8988T (cell line): ENCODE results near the gene ASCC2.

ENCODE experiments used
- DNase-seq: peaks from one replicate; pipeline ENCODE4 v3.0.0; 2011

Gene ASCC2

DNA sequence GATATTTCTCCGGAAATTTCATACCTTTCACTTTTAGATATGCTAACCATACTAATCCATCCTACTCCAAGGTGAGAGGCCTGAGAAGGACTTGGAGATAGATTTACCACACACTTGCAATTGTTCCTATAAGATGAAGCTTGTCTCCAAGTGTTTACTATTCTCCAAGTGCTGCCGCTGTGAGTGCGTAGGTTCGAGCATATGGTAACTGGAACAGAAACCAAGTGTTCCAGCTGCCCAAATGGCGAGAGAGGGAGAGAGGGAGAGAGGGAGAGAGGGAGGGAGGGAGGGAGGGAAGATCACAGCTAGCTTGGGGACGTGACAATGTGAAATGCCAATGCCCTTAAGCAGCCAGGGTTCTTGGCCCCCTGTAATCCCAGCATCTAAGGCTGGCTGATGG lies 21.5 kb downstream of the ASCC2 start:
- no peak for DNase-seq

DNA sequence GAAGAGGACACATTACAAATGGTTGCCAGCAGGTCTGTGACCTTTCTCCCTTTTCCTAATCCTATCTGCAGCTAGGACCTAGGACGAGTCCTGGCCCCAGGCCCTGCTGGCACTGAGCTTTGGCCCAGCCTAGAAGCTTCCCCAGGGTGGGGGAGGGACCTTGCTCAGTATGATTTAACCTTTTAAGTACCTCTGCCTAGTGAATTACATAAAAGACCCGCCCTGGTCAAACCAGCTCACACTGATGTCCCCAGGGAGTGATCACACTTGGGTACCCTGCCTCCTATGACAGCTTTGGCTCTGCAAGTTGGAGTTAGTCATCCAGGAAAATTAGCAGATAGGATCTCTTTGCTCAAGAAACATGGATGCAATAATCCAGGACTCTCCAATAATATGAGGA lies 21.9 kb downstream of the ASCC2 start:
- no peak for DNase-seq

DNA sequence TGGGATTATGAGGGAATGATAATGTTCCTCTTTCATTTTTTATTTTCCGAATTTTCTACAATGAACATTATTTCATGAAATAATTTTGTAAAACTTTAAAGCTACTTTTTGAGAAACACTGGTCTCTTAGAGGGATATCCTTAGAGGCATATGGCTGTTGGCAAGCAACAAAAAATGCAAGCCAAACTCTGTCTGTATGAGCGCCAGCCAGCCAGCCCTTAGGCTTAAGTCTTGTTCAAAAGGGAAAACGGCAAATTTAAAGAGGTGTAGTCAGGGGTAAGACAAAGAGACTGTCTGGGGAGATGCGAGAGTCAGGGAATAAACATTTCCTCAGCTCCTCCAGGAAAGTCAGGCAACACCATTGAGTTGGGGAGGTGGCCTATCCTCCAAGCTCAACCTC lies 22.5 kb downstream of the ASCC2 start:
- DNase-seq = no peak

- no peak for DNase-seq
Measured at GRCh38 chr22:29814003-29814402, 24.1 kb downstream of the ASCC2 start.

- peak; percentile 27 for DNase-seq
Measured at GRCh38 chr22:29813563-29813962, 24.5 kb downstream of the ASCC2 start.

- DNase-seq = no peak
Measured at GRCh38 chr22:29813126-29813525, 24.9 kb downstream of the ASCC2 start.

GRCh38 chr22:29811377-29811776 lies 26.7 kb downstream of the ASCC2 start:
- no peak for DNase-seq

GRCh38 chr22:29810216-29810615 lies 27.9 kb downstream of the ASCC2 start:
- no peak for DNase-seq

DNA sequence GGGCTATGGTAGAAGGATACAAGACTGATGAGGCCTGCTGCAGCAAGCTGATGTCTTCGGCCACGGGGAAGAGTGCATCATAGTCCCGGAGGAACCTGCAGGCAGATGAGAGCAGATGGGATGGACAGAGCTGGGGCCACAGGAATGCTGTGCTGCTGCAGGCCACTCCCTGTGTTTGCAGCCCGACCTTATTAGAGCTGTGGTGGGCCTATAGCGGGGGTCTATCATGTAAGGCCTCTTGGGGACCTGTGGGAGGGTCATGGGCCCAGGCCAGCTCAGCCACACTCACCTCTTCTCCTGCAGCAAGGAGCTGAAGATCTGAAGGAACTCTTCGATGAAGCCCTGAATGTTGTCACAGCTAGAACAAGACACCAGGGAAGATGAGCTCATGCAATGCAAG lies 31.9 kb downstream of the ASCC2 start:
- no peak for DNase-seq

- DNase-seq = no peak
Measured at GRCh38 chr22:29804985-29805384, 33.1 kb downstream of the ASCC2 start.

DNA sequence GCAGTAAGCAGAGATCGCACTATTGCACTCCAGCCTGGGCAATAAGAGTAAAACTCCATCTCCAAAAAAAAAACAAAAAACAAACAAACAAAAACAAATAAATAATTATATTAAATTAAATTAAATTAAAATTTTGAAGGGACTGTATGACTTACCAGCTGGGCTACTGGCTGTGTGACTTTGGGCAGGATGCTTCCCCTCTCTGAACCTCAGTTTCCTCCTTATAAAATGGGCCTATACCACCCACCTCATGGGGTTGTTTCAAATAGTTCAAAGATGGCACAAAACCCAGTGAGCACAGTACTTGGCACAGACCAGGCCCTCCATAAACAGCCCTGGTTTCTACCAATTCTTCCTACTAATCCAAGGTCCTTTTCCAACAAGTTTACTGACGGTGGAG lies 34.9 kb downstream of the ASCC2 start:
- DNase-seq = no peak

DNA sequence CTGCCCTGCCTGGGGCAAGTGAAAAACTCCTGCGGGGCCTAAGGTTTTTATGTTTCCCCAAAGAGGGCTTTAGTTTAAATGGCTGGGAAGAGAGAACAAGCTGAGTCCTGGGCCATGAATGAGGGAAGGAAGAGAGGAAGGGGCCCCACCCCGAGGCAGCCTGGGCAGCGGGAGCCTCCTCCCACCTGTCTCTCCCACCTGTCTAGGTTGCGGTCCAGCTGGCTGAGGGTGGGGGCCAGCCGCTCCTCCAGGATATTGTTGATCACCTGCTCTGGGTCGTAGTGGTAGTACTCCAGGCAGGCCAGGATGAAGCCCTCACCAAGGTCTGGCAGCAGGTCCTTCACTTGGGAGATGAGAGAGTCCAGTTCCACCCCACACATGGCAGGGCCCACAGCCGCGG lies 36.3 kb downstream of the ASCC2 start:
- DNase-seq = no peak

- DNase-seq = no peak
Measured at GRCh38 chr22:29801153-29801552, 36.9 kb downstream of the ASCC2 start.

DNA sequence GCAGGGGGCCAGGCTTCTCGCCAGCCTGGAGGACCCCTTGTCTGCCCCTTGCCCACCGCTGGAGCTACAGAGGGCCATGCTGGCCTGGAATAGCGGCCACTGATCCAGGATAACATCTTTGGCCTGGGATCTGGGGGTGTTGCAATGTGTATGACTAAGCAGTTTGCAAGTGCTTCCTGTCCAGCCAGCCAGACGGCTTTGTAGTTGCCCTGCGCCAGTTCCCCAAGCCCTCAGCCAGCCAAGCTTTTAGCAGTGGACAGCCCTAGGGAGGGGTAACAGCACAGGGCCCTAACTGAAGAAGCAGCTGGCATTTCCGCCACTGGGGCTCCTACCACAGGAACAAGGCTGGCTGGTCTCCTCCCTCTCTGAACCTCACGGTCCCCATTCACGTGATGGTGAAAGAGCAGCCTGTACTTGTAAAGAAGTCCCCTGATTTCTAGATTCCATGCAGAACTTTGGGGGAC lies 38.8 kb downstream of the ASCC2 start:
- no peak for DNase-seq

- no peak for DNase-seq
Measured at GRCh38 chr22:29798801-29799200, 39.3 kb downstream of the ASCC2 start.

GRCh38 chr22:29798318-29798717 lies 39.8 kb downstream of the ASCC2 start:
- DNase-seq = no peak

DNA sequence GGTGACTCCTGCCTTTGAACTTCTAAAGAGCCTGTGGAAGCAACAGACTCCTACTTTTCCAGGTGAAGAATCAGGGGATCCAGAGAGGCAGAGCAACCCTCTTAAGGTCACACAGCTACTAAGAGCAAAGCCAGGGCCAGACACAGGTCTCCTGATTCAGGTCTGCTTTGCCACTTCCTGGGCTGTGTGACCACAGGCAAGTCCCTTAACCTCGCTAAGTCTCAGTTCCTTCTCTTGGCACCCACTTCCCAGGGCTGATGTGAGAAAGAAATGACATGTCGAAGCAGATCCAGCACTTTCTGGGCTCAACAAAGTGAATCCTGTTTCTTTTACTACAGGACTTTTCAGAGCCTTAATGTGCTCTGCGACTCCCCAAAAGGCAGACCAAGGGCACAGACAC lies 40.7 kb downstream of the ASCC2 start:
- no peak for DNase-seq

DNA sequence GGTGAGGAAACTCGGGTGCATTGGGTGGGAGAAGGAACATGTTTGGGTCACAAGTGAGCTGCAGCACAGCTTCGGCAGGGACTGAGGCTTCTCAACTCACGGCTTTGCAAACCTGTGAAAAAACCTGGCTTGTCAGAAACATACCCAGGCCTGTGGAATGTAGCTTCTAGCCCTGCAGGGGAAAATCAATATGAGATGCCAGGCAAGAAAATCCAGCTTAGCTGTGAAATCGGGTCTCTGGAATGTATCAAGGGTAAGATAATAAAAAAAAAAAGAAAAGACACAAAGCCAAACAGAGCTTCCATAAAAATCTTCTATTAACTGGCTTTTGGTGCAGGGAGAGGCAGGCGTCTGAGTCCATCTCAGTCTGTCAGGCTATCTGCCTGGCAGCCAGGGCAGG lies 42.4 kb downstream of the ASCC2 start:
- DNase-seq = no peak

GRCh38 chr22:29793396-29793795 lies 44.7 kb downstream of the ASCC2 start:
- DNase-seq = no peak

DNA sequence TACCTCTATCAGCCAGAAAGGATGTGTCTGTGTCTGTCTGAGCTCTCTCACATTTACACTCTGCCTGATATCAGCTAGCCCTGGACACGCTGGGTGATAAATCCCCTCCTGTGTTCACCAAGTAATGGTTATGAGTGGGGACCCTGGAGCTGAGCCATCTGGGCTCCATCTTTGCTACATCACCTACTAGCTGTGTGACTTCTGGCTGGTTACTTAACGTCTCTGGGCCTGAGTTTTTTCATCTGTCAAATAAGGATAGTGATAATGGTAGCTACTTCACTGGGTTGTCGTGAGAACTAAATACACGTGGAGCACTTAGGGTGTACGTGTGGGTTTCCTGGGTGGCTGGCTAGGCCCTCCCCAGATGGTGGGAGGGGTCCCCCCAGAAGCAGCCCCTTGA lies 48.0 kb downstream of the ASCC2 start:
- no peak for DNase-seq

GRCh38 chr22:29788339-29789279 lies 49.5 kb downstream of the ASCC2 start:
- DNase-seq = no peak

GRCh38 chr22:29787371-29787980 lies 50.6 kb downstream of the ASCC2 start:
- no peak for DNase-seq

GRCh38 chr22:29786031-29786430 lies 52.0 kb downstream of the ASCC2 start:
- no peak for DNase-seq
